Lower lobe of right lung (tissue), 2 donors: Measurements from ENCODE around the gene MOB3B. TPM values are rescaled to one million over a fixed set of nuclear protein-coding genes. Genes with fewer than 3 reads are reported as not detected.

Source experiments
- ATAC-seq, 2 donors: fragments of 200-7000 bp; cut with Tn5 transposase; one replicate each; pipeline ENCODE4 v1.9.1; 2020 to 2022; ENCODE audit warnings: mild to moderate bottlenecking in 2 of 2, moderate library complexity in 2 of 2
- DNase-seq: peaks from one replicate; pipeline ENCODE4 v3.0.0-alpha.2; 2020
- H3K27ac ChIP-seq: fragments of 200-600 bp; one replicate; pipeline ENCODE4 v1.8.0; 2022
- H3K27me3 ChIP-seq: fragments of 200-600 bp; one replicate; pipeline ENCODE4 v1.8.0; 2022; ENCODE audit warnings: low read depth
- H3K36me3 ChIP-seq: fragments of 200-600 bp; one replicate; pipeline ENCODE4 v1.8.0; 2022; ENCODE audit warnings: mild to moderate bottlenecking
- H3K4me1 ChIP-seq: fragments of 200-600 bp; one replicate; pipeline ENCODE4 v1.8.0; 2022
- H3K4me3 ChIP-seq: fragments of 200-600 bp; one replicate; pipeline ENCODE4 v1.8.0; 2022; ENCODE audit warnings: mild to moderate bottlenecking
- H3K9me3 ChIP-seq: fragments of 200-600 bp; one replicate; pipeline ENCODE4 v1.8.0; 2022
- CTCF ChIP-seq: fragments of 200-600 bp; IDR thresholded peaks from one replicate; pipeline ENCODE4 v1.8.0; 2022; ENCODE audit warnings: antibody characterized with exemption, mild to moderate bottlenecking
- intact Hi-C: fragments of 100-400 bp; cut with DNase I; formaldehyde crosslinking; loops from one replicate; pipeline ENCODE4 v1.11.0; 2022
- total RNA-seq: library from RNA; stranded (reverse); fragmentation: NEBNext Ultra II Directional; extraction: Animal tissue kit (Norgen Biotek cat#: 25700); gene quantifications from one replicate; pipeline ENCODE4 v1.2.1, GENCODE V29; 2021
- donor health status: DM: no; HTN: yes; CAD: no; lungs with severe emphysema.

MOB3B gene
- total RNA-seq, 1 donor from 2014 or later, result 22.7 TPM

GRCh38 chr9:27563738-27564430, 34.3 kb upstream of the MOB3B start:
- peak overlapping the region; percentile 4 for H3K27ac ChIP-seq

GRCh38 chr9:27561685-27562084, 32.1 kb upstream of the MOB3B start:
- Histone ChIP-seq H3K4me1 (peaks cover 7% of the 10 kb centered on the region), H3K9me3 (no peaks in the 10 kb centered on the region), H3K27me3 (no peaks in the 10 kb centered on the region), H3K27ac (no peak overlapping the region), H3K4me3 (no peak overlapping the region), H3K36me3 (peaks cover 65% of the 10 kb centered on the region)
- ATAC-seq, result no peak
- no peak for DNase-seq
- TF ChIP-seq CTCF, result no peak
- intact Hi-C loops, result no loop called here

More at GRCh38 chr9:27563738-27564430, 34.3 kb upstream of the MOB3B start:
- no peak for TF ChIP-seq CTCF
- Histone ChIP-seq H3K36me3 (peaks cover 43% of the 10 kb centered on the region), H3K9me3 (no peaks in the 10 kb centered on the region), H3K4me1 (peaks cover 7% of the 10 kb centered on the region), H3K27me3 (no peaks in the 10 kb centered on the region), H3K4me3 (no peak overlapping the region)
- ATAC-seq (no peak), DNase-seq (no peak)
- intact Hi-C loops, result no loop called here

GRCh38 chr9:27560457-27560856, 30.8 kb upstream of the MOB3B start:
- H3K27ac ChIP-seq, result no peak overlapping the region
- DNase-seq, result no peak
- H3K9me3 ChIP-seq, result no peaks in the 10 kb centered on the region
- TF ChIP-seq CTCF, result no peak
- peaks cover 7% of the 10 kb centered on the region for H3K4me1 ChIP-seq
- H3K27me3 ChIP-seq, result no peaks in the 10 kb centered on the region
- intact Hi-C loops, result no loop called here
- ATAC-seq, result no peak
- peaks cover 75% of the 10 kb centered on the region for H3K36me3 ChIP-seq
- no peak overlapping the region for H3K4me3 ChIP-seq

- H3K4me1 ChIP-seq, result no peaks in the 10 kb centered on the region
- no peaks in the 10 kb centered on the region for H3K9me3 ChIP-seq
- ATAC-seq (no peak), DNase-seq (no peak)
- no peak overlapping the region for H3K4me3 ChIP-seq
- no peak overlapping the region for H3K27ac ChIP-seq
- peaks cover 89% of the 10 kb centered on the region for H3K36me3 ChIP-seq
- intact Hi-C loops, result no loop called here
- H3K27me3 ChIP-seq, result no peaks in the 10 kb centered on the region
- no peak for TF ChIP-seq CTCF
Measured at GRCh38 chr9:27558307-27558706, 28.7 kb upstream of the MOB3B start.

- DNase-seq, result no peak
- Histone ChIP-seq H3K9me3 (no peaks in the 10 kb centered on the region), H3K4me1 (no peaks in the 10 kb centered on the region), H3K4me3 (no peak overlapping the region), H3K27ac (no peak overlapping the region), H3K27me3 (no peaks in the 10 kb centered on the region), H3K36me3 (peaks cover 97% of the 10 kb centered on the region)
- no peak for ATAC-seq
- intact Hi-C loops, result no loop called here
- TF ChIP-seq CTCF, result no peak
Measured at GRCh38 chr9:27556470-27556869, 26.9 kb upstream of the MOB3B start.
